ENCODE results near the gene CACNA2D4.

The CACNA2D4 gene

DNA sequence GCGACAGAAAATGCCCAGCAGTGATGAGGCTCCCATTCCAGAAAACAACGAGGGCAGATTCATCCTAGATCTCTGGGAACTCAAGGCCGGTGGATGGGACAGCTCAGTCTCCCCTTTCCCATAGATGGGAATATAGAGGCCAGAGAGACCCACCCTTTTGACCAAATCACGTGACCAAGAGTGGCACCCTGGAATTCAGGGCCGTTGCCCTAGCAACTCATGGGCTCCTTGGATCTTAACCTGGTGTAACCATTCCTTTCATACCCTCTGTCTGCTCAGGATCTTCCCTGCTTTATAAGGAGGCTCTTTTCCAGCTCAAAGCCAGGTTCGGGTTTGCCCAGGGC is 106.5 kb downstream of the CACNA2D4 start:
- FAIRE-seq (no peak), DNase-seq (ENCODE audit: insufficient read length, low spot score) (no peak)
- TF ChIP-seq, protein P1, sequence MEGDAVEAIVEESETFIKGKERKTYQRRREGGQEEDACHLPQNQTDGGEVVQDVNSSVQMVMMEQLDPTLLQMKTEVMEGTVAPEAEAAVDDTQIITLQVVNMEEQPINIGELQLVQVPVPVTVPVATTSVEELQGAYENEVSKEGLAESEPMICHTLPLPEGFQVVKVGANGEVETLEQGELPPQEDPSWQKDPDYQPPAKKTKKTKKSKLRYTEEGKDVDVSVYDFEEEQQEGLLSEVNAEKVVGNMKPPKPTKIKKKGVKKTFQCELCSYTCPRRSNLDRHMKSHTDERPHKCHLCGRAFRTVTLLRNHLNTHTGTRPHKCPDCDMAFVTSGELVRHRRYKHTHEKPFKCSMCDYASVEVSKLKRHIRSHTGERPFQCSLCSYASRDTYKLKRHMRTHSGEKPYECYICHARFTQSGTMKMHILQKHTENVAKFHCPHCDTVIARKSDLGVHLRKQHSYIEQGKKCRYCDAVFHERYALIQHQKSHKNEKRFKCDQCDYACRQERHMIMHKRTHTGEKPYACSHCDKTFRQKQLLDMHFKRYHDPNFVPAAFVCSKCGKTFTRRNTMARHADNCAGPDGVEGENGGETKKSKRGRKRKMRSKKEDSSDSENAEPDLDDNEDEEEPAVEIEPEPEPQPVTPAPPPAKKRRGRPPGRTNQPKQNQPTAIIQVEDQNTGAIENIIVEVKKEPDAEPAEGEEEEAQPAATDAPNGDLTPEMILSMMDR (IDR thresholded peaks at IDR 0.05; ENCODE audit: insufficient read depth, missing control alignments): no peak

DNA sequence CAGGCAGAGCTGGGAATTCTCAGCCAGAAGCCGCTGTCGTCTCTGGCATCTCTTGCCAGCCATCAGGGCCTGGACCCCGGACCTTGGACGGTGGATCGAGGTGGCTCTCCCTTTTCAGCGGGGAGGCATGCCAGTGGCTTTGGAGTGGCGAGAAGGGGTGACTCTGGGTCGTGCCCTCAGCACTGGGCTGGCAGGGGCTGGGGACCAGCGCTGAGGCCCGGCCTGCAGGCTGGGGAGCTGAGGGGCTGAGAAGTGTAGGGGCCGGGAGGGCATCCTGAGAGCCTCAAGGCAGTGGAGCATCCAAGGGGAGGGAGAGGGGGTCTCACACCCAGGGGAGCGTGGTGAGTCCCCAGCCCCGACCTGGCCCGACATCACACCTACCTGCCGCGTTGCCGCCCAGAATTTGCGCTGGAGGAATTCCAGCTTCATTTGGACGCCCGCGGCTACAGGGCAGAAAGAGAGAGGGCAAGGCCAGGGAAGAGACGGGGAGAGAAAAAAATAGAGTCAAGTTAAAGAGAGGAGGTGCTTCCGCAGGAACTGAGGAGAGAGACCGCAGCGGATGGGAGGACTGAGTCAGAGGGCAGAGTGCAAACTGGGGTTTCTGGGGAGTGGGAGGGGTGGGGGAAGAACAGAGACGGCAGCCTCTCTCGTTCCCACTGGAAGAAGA is 107.0 kb downstream of the CACNA2D4 start:
- FAIRE-seq (no peak), DNase-seq (ENCODE audit: insufficient read length, low spot score) (no peak)
- TF ChIP-seq, protein P1 (IDR thresholded peaks at IDR 0.05; ENCODE audit: insufficient read depth, missing control alignments): no peak

DNA sequence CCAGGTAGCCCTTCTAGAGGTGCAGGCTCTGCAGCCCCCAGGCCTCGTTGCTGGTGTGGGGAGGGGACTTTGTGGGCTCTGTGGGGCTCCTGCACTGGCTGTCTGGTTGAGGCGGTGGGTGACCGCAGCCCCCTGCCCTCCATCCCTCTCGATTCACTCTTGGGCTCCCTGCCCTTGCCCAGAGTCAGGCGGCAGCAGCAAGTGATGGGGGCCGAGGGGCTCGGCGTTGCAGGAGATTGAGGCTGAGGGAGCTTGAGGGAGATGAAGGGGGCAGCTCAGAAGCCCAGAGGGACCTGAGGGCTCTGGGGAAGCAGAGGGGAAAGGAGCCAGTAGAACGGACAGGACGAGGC is 107.5 kb downstream of the CACNA2D4 start:
- no peak for DNase-seq (ENCODE audit: insufficient read length, low spot score)
- FAIRE-seq: no peak
- TF ChIP-seq, protein P1 (IDR thresholded peaks at IDR 0.05; ENCODE audit: insufficient read depth, missing control alignments): no peak

DNA sequence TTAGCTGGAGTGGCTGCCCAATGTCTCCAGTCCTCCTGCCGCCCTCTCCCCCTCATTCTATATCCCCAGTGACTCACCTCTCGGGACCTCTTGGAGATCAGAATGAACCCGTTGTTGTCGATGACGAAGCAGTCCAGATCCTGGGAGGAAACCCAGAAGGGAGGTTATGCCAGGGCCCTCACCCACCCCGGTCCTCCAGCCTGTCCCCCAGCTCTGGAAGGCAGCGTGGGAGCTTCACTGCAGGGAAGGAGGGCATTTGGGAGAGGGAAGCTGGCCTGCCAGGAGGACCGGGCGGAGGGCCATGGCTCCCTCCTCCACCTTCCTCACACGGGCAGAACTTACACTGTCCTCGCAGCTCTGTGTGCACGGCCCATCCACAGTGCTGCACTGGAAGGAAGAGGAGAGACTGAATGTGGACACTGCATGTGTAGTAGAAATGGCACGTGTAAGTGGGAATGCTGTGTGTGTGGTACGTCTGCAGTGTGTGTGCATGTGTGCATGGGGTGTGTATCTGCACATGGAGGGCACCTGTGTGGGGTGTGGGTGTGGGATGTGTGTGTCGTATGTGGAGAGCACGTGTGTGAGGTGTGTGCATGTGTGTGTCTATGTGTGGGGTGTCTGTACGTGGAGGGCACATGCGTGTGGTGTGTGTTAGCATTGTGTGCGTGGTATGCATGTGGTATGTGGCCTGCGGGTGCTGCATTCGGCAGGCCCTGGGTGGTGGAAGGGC is 108.1 kb downstream of the CACNA2D4 start:
- no peak for DNase-seq (ENCODE audit: insufficient read length, low spot score)
- TF ChIP-seq, protein P1 (IDR thresholded peaks at IDR 0.05; ENCODE audit: insufficient read depth, missing control alignments): no peak
- FAIRE-seq: no peak

DNA sequence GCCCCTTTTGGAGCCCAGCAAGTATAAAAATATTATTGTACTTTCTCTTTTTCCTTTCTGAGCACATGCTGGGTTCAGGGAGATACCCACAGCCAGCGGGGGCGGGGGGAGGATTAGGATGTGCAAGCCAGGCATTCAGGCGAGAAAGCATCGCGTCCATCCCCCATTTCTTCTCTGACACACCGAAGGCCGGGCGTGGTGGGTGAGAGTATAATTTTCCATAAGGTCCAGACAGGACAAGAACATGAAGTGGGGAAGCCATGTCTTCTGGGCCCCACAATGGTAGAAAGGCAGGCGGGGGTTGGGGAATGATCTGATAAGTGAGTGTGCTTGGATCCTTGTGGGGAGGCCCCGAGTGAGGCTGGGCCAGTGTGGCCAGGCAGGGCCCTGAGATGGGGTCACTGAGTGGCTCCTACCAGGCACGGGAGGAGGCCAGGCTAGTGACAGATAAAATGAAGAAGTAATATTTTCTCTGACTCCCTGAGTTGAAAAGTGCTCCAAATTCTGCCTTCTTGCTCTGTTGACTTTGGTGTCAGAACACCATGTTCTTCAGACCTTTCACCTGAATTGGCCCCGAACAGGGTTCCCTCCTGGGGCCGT is 108.8 kb downstream of the CACNA2D4 start:
- FAIRE-seq (no peak), DNase-seq (ENCODE audit: insufficient read length, low spot score) (no peak)
- TF ChIP-seq, protein P1 (IDR thresholded peaks at IDR 0.05; ENCODE audit: insufficient read depth, missing control alignments): no peak

DNA sequence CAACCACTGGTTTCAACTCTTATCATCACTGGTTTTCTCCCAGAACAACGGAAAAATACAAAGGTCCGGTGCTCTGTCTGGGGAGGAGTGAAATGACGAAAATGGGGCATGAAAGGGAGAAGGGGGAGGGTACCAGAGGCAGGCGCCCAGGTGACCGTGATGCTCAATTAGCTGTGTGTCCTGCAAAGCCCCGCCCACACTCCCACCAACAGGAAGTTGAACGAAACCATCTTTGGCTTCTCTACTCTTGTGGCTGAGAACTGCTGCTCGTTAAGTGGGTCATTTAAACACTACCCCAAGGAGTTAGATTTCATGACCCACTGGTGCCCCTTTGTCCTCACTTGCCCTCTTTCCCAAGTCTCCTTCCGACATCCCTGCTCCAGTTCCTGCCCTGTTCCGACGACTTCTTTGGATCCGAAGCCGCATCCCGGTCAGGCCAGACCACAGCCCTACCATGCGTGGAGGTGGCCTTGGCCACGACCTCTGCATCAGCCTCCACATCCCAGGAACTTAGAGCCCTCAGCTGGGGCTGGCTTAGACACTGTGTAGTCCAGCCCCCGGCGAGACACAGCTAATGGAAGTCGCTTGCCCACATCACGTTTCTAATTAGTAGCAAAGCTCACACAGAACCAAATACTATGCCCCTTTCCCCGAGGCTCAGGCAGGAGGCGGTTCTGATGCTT is 109.5 kb downstream of the CACNA2D4 start:
- DNase-seq (ENCODE audit: insufficient read length, low spot score): no peak

More for the DNA sequence above, 109.5 kb downstream of the CACNA2D4 start:
- FAIRE-seq: no peak
- TF ChIP-seq, protein P1 (IDR thresholded peaks at IDR 0.05; ENCODE audit: insufficient read depth, missing control alignments): no peak
